Smooth muscle cell (in vitro differentiated cells): Measurements from ENCODE around the gene DGKB. TPM values are rescaled to one million over a fixed set of nuclear protein-coding genes. Genes with fewer than 3 reads are reported as not detected.

Experiments used
- DNase-seq: peaks from one replicate; lab custom pipeline; 2025; ENCODE audit not compliant: unreplicated experiment; lab: John Stamatoyannopoulos, UW
- H2AFZ ChIP-seq: fragments of 200-600 bp; sonication (generic); 2 replicates; pipeline ENCODE4 v1.6.0; 2016; ENCODE audit warnings: antibody characterized with exemption, low read depth, mild to moderate bottlenecking
- H3F3A ChIP-seq: fragments of 200-600 bp; sonication (generic); 2 replicates; pipeline ENCODE4 v1.6.0; 2017; ENCODE audit warnings: antibody characterized with exemption, low read depth
- H3K27ac ChIP-seq: fragments of 200-600 bp; sonication (generic); 2 replicates; pipeline ENCODE4 v1.5.1; 2016; ENCODE audit warnings: low read depth, mild to moderate bottlenecking
- H3K27me3 ChIP-seq: fragments of 200-600 bp; sonication (generic); 2 replicates; pipeline ENCODE4 v1.6.1; 2016; ENCODE audit warnings: low read depth, mild to moderate bottlenecking
- H3K36me3 ChIP-seq: fragments of 200-600 bp; sonication (generic); 2 replicates; pipeline ENCODE4 v1.5.1; 2016; ENCODE audit warnings: low read depth
- H3K4me1 ChIP-seq: fragments of 200-600 bp; sonication (generic); 2 replicates; pipeline ENCODE4 v1.5.1; 2016; ENCODE audit warnings: low read depth
- H3K4me2 ChIP-seq: fragments of 200-600 bp; sonication (generic); 2 replicates; pipeline ENCODE4 v1.6.0; 2016; ENCODE audit warnings: mild to moderate bottlenecking
- H3K4me3 ChIP-seq: fragments of 200-600 bp; sonication (generic); 2 replicates; pipeline ENCODE4 v1.5.1; 2016; ENCODE audit warnings: mild to moderate bottlenecking
- H3K79me2 ChIP-seq: fragments of 200-600 bp; sonication (generic); 2 replicates; pipeline ENCODE4 v1.6.0; 2016; ENCODE audit warnings: low read depth, mild to moderate bottlenecking
- H3K9ac ChIP-seq: fragments of 200-600 bp; sonication (generic); 2 replicates; pipeline ENCODE4 v1.6.0; 2016; ENCODE audit warnings: low read depth
- H3K9me3 ChIP-seq: fragments of 200-600 bp; sonication (generic); replicated peaks from 2 replicates; pipeline ENCODE4 v1.5.1; 2016; ENCODE audit warnings: low read depth
- H4K20me1 ChIP-seq: fragments of 200-600 bp; sonication (generic); 2 replicates; pipeline ENCODE4 v1.6.0; 2016; ENCODE audit warnings: low read depth
- WGBS: methylation state at CpG from one replicate; pipeline ENCODE4 v1.1.7; 2016; ENCODE audit warnings: low lambda C conversion rate; 5-methylcytosine and 5-hydroxymethylcytosine counted together
- polyA plus RNA-seq: library from polyadenylated mRNA; unstranded; fragments of >200 nt; fragmentation: Nextera tagmentation; extraction: Ambion mirVana; gene quantifications from 2 replicates; pipeline ENCODE4 v1.2.1, GENCODE V29; 2016
- total RNA-seq: library from RNA; depleted of rRNA; stranded (reverse); fragments of >200 nt; gene quantifications from 2 replicates; pipeline ENCODE4 v1.2.3, GENCODE V29; 2014
- TF ChIP-seq, protein P1 (sequence below): fragments of 200-600 bp; sonication (generic); IDR thresholded peaks from 2 replicates; pipeline ENCODE4 v1.5.1; 2017; ENCODE audit warnings: borderline replicate concordance, mild to moderate bottlenecking, antibody characterized with exemption; ENCODE audit not compliant: insufficient read depth, poor library complexity, severe bottlenecking

DGKB gene
- total and polyA plus RNA-seq, 2 experiments from 2014 or later, result not detected

DNA sequence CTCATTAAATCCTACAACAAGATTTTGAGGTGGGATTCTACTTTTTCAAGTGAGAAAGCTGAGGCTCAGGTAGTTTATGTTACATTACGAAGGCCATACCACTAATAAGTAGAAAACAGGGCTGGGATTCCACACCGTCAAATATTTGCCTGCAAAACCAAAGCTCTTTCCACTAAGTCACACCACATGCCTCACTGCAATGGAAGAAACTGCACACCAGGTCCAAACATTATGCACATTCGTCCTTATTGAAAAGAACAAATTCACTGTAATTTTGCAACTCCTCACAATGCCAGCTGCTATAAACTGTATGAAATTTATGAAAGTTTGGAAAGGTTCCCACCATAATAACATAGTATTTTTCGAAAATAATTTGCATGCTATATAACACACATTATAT lies 66.5 kb downstream of the DGKB start:
- H3K79me2 ChIP-seq, result no peaks in the 10 kb centered on the region
- no peak overlapping the region for H3K4me3 ChIP-seq
- H2AFZ ChIP-seq, result no peak overlapping the region
- no peak for DNase-seq
- H3K9me3 ChIP-seq, result no peaks in the 10 kb centered on the region
- WGBS, result 54% methylated on average over 4 of the region's 4 CpGs
- no peak overlapping the region for H3K9ac ChIP-seq
- H3K27ac ChIP-seq, result no peak overlapping the region
- H3K27me3 ChIP-seq, result no peaks in the 10 kb centered on the region
- TF ChIP-seq, protein P1, sequence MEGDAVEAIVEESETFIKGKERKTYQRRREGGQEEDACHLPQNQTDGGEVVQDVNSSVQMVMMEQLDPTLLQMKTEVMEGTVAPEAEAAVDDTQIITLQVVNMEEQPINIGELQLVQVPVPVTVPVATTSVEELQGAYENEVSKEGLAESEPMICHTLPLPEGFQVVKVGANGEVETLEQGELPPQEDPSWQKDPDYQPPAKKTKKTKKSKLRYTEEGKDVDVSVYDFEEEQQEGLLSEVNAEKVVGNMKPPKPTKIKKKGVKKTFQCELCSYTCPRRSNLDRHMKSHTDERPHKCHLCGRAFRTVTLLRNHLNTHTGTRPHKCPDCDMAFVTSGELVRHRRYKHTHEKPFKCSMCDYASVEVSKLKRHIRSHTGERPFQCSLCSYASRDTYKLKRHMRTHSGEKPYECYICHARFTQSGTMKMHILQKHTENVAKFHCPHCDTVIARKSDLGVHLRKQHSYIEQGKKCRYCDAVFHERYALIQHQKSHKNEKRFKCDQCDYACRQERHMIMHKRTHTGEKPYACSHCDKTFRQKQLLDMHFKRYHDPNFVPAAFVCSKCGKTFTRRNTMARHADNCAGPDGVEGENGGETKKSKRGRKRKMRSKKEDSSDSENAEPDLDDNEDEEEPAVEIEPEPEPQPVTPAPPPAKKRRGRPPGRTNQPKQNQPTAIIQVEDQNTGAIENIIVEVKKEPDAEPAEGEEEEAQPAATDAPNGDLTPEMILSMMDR, result no peak
- no peaks in the 10 kb centered on the region for H4K20me1 ChIP-seq
- no peaks in the 10 kb centered on the region for H3F3A ChIP-seq
- no peaks in the 10 kb centered on the region for H3K36me3 ChIP-seq
- H3K4me2 ChIP-seq, result peak overlapping the region; percentile 72
- H3K4me1 ChIP-seq, result peaks cover 5% of the 10 kb centered on the region

DNA sequence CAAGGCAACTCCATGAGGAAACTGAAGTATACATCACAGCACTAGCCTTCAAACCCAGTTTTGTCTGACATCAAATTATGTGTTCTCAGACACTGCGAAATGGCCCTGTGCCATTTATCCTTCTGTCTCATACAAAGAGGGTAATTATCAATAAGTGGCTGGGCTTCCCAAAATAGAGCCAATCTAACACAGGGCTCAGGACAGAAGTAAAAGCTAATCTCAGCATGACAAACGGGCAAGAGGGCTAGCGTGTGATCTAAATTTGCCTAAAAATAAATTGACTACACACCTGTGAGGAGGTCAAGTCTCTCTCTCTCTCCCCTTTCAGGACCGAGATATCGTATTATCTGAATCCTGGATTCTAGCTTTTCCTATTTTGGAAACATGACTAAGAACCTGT lies 67.2 kb downstream of the DGKB start:
- H3K27ac ChIP-seq, result no peak overlapping the region
- no peak for DNase-seq
- no peaks in the 10 kb centered on the region for H4K20me1 ChIP-seq
- TF ChIP-seq, protein P1, result no peak
- H3K4me2 ChIP-seq, result no peak overlapping the region
- no peaks in the 10 kb centered on the region for H3K36me3 ChIP-seq
- no peaks in the 10 kb centered on the region for H3F3A ChIP-seq
- peaks cover 5% of the 10 kb centered on the region for H3K4me1 ChIP-seq
- no peak overlapping the region for H3K4me3 ChIP-seq
- H3K79me2 ChIP-seq, result no peaks in the 10 kb centered on the region
- H2AFZ ChIP-seq, result no peak overlapping the region
- H3K27me3 ChIP-seq, result no peaks in the 10 kb centered on the region
- H3K9ac ChIP-seq, result no peak overlapping the region
- no peaks in the 10 kb centered on the region for H3K9me3 ChIP-seq
- WGBS, result 76% methylated on average over 5 of the region's 5 CpGs

DNA sequence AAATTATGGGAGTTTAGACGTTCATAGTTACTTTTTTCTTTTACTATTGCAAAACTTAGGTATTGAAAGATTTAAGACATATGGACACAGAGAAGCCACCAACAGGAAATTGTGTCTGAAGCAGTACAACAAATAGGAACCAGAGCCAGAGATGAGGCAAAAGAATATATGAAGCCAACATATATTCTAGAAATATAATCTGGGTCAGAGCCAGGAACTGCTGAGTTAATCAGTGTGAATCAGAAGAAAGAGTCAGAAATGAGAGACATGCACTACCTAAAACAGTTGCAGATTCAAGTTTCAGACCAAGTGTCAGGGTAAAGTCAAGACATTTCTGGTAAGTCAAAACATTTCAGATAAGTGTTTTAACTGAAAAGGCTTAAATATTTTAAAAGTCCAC lies 67.7 kb downstream of the DGKB start:
- Histone ChIP-seq H3K9me3 (no peaks in the 10 kb centered on the region), H3K79me2 (no peaks in the 10 kb centered on the region), H4K20me1 (no peaks in the 10 kb centered on the region), H3K9ac (no peak overlapping the region), H3K4me1 (peaks cover 5% of the 10 kb centered on the region), H3K27me3 (no peaks in the 10 kb centered on the region), H3K27ac (no peak overlapping the region), H2AFZ (no peak overlapping the region), H3F3A (no peaks in the 10 kb centered on the region), H3K4me3 (no peak overlapping the region), H3K36me3 (no peaks in the 10 kb centered on the region), H3K4me2 (no peak overlapping the region)
- 56% methylated on average over 1 of the region's 1 CpG for WGBS
- TF ChIP-seq, protein P1, result no peak
- no peak for DNase-seq

DNA sequence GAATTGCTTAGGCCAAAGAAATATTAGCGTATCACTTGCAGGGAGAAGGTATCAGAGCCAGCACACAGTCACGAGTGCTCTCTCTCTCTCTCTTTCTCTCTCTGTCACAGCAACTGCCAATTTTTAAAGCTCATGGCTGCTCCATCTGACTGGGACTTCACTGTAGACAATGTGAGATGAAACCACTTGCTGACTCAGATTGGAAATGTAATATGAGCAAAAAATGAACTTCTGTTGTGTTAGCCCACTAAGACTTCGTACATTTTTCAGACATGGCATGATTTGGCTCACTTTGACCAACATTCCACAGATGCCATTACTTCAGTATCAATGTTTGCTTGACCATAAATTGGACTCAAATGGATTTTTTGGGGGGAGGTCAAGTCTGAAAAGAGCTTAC lies 68.1 kb downstream of the DGKB start:
- no peak overlapping the region for H3K27ac ChIP-seq
- H3K9ac ChIP-seq, result no peak overlapping the region
- no peak overlapping the region for H3K4me2 ChIP-seq

More for the DNA sequence above, 68.1 kb downstream of the DGKB start:
- TF ChIP-seq, protein P1, result no peak
- peaks cover 5% of the 10 kb centered on the region for H3K4me1 ChIP-seq
- no peaks in the 10 kb centered on the region for H4K20me1 ChIP-seq
- no peak for DNase-seq
- no peak overlapping the region for H3K4me3 ChIP-seq
- H2AFZ ChIP-seq, result no peak overlapping the region
- no peaks in the 10 kb centered on the region for H3K36me3 ChIP-seq
- 81% methylated on average over 3 of the region's 3 CpGs for WGBS
- no peaks in the 10 kb centered on the region for H3K79me2 ChIP-seq
- H3F3A ChIP-seq, result no peaks in the 10 kb centered on the region
- no peaks in the 10 kb centered on the region for H3K9me3 ChIP-seq
- no peaks in the 10 kb centered on the region for H3K27me3 ChIP-seq
